Measurements from ENCODE around the gene PTPRA. TPM values are rescaled to one million over a fixed set of nuclear protein-coding genes. Genes with fewer than 3 reads are reported as not detected.

PTPRA gene
- total and polyA plus RNA-seq, 2 of the 8 experiments (the other 6 are each of a cell fraction or from before 2014, with no cell fraction given) = 47.7 to 51.3 TPM

DNA sequence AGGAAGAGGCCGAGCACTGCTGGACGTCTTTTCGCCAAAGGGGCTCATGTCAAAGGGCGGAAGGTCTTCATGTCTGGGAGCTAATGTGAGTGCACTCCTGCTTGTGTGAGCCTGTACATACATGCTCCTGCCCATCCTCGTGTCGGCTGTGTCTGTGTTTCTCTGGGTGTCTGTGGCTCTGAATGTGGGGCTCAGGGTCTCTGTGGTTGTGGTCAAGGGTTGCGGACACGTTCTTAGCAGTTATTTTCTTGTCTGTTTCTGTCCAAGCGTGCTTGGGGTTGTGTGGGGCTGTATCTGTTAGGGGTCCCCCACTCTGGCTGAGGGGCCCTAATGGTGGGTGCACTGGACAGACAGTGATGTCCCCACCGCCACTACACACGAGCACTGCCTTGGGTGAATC, 208.4 kb downstream of the PTPRA start (continued):
- TF ChIP-seq CHD7 (IDR thresholded peaks at IDR 0.05; ENCODE audit: insufficient replicate concordance, low read length) (no peak), EZH2 (IDR thresholded peaks at IDR 0.05; ENCODE audit: low read depth, low read length, severe bottlenecking) (no peak), JUN (IDR thresholded peaks at IDR 0.05; ENCODE audit: low read depth, low read length) (no peak), NANOG (IDR thresholded peaks at IDR 0.05; ENCODE audit: insufficient read depth, low read depth, low read length, poor library complexity, severe bottlenecking) (no peak), TAF7 (optimal IDR thresholded peaks at IDR 0.05; ENCODE audit: borderline replicate concordance, low read depth, low read length) (no peak), TEAD4 (IDR thresholded peaks at IDR 0.05; ENCODE audit: low read depth, low read length) (no peak), SIN3A (conservative IDR thresholded peaks at IDR 0.05 in 1 of 2, IDR thresholded peaks at IDR 0.05 in 1 of 2; ENCODE audit: low read depth in 1 of 2, low read length in 2 of 2) (no peak), TCF12 (IDR thresholded peaks at IDR 0.05; ENCODE audit: low read depth, low read length) (no peak), CEBPB (IDR thresholded peaks at IDR 0.05; ENCODE audit: low read depth, low read length) (no peak), TBP (IDR thresholded peaks at IDR 0.05; ENCODE audit: low read depth, low read length) (no peak), BCL11A (IDR thresholded peaks at IDR 0.05; ENCODE audit: low read depth in 2 of 2, low read length in 2 of 2) (no peak), POLR2A (IDR thresholded peaks at IDR 0.05; ENCODE audit: control extremely low read depth in 1 of 2, low read depth in 2 of 2, low read length in 2 of 2) (no peak), ZNF274 (IDR thresholded peaks at IDR 0.05; ENCODE audit: borderline replicate concordance, extremely low read depth, low read length) (no peak)
